GM21723 (cell line): Measurements from ENCODE around the gene PLA2G2E.

Experiments
- ATAC-seq: cut with Tn5 transposase; IDR thresholded peaks from one replicate; pipeline ENCODE4 v1.9.1; 2021; ENCODE audit warnings: mild to moderate bottlenecking, moderate library complexity; ENCODE audit not compliant: unreplicated experiment

Gene PLA2G2E

GRCh38 chr1:19923137-19923952 is at the start of gene PLA2G2E:
PLA2G2E (minus strand) TSS chr1:19923617; CDS start chr1:19923559, 58 bp downstream.
- no peak for ATAC-seq

- ATAC-seq: no peak
Observed at GRCh38 chr1:19971664-19972063, 48.2 kb upstream of the PLA2G2E start.

- ATAC-seq: no peak
Observed at GRCh38 chr1:19969898-19970660, 46.7 kb upstream of the PLA2G2E start.

- no peak for ATAC-seq
Observed at GRCh38 chr1:19967808-19968207, 44.4 kb upstream of the PLA2G2E start.

DNA sequence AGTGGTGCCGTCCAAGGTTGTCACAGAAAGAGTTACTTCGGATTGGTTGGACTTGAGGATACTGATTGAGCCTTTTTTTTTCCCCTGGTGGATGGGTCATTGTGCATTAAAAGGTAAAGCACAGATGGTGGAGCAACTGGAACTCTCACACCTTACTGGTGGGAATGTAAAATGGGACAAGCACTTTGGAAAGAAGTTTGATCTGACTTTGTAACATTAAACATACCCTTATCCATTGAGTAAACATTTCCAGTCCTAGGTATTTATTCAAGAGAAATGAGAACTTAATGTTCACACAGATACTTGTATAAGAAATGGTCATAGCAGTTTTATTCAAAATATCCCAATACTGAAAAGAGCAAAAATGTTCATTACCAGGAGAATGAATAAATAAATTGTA is 41.1 kb upstream of the PLA2G2E start:
- no peak for ATAC-seq

GRCh38 chr1:19963636-19964035 is 40.2 kb upstream of the PLA2G2E start:
- no peak for ATAC-seq

- no peak for ATAC-seq
Observed at GRCh38 chr1:19960591-19960990, 37.2 kb upstream of the PLA2G2E start.

- no peak for ATAC-seq
Observed at GRCh38 chr1:19957779-19958178, 34.4 kb upstream of the PLA2G2E start.

- ATAC-seq: no peak
Observed at GRCh38 chr1:19955534-19956170, 32.2 kb upstream of the PLA2G2E start.

DNA sequence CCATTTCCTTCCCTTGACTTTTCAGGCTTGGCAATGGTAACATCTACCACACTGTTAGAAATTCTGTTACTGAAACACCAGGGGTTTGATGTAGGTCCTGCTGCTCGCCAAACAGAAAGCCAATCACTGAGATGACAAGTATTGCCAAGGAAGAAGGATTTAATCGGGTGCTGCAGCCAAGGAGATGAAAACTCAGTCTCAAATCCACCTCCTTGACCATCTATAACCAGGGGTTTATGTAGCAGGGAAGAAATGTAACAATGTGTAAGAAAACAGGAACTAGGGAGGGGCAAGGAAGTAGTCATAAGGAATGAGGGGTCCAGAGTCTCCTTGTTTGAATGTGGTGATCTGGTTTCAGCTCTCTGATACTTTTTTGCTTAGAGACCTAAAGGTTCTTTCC is 30.6 kb upstream of the PLA2G2E start:
- no peak for ATAC-seq

DNA sequence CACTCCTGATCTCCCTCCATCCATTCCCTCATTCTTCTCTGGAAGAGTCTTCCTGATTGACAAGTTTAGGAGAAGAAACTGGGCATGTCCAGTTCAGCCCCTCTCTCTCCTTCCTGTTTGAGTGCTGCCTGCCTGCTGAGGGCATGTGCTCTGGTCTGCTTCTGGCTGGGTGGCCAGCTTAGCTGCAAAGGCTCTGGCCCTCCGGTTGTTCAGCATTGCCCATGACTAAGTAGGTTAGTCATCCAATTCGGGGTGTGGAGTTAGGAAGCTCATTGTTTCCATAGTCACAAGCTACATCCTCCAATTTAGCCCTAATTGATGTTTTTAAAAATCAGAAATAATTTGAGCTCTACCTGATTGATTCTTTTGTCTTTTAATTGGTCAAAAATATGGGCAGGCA is 25.6 kb upstream of the PLA2G2E start:
- no peak for ATAC-seq

DNA sequence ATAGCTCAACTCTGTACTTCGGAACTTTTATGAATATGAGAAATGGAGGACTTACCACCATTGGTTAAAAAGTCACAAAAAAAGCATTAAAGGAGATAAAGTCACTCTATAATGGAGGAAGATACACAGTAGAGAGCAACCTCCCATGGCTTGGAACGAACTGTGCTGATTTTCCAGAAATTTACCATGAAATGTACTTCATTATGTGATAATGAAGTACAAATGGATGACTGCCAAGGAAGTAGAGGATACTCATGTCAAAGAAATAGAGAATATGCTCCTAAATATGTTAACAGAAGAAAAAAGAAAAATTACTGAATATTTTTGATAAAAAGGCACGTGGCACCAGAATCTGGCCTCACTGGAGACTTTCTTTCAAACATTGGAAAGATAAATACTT is 23.6 kb upstream of the PLA2G2E start:
- ATAC-seq: no peak

- ATAC-seq: no peak
Observed at GRCh38 chr1:19946331-19946751, 22.9 kb upstream of the PLA2G2E start.

DNA sequence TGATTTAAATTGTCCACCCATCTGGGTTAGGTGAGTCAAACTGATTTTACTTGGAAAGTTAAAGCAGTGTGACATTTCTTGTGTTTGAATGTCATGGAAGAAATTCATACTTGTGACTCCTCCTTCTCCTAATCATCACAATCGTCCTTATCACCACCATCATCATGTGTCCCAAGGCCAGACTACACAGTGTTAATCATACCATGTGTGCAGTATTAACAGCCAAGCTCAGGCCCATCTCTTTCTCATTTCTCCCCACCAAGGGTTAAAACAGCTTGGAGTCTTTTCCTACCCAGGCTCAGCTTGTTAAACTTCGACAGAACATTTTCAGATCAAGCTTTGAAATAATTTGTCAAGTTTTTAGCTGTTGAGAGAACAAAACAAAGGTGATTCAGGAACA is 22.5 kb upstream of the PLA2G2E start:
- ATAC-seq: no peak

GRCh38 chr1:19942657-19943056 is 19.2 kb upstream of the PLA2G2E start:
- no peak for ATAC-seq

GRCh38 chr1:19942088-19942487 is 18.7 kb upstream of the PLA2G2E start:
- ATAC-seq: no peak

GRCh38 chr1:19941206-19941568 is 17.8 kb upstream of the PLA2G2E start:
- no peak for ATAC-seq

DNA sequence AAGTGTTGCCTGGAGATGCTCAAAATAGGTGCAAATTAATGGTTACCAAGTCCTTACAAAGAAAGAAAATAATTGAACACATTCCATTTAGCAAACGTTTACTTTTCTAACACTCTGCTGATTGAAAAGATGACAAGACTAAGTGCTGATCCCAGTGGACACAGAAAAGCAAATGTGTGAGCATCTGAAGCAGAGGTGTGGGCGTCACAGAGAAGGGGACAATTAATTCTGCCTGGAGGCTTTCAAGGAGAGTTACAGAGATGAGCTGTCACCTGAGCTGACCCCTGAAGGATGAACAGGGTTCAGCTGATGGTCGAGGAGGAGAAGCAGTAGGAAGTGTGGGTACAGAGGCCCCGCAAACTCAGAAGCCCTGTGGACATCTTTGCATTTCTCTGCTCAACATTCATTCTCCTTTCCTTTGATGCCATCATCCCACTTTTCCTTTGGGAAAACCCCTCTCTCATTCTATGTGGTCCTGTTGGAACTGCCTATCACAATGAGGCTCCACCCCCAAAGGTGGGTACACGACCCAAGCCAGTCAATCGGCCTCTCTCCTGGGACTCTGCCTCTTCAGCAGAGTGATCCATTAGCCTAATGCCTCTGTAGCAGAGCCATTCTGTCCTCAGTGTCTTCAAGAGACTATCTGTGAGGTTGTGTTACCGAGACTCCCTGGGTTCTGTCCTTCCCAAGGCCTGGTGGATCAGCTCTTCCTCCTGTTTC is 17.2 kb upstream of the PLA2G2E start:
- ATAC-seq: no peak

DNA sequence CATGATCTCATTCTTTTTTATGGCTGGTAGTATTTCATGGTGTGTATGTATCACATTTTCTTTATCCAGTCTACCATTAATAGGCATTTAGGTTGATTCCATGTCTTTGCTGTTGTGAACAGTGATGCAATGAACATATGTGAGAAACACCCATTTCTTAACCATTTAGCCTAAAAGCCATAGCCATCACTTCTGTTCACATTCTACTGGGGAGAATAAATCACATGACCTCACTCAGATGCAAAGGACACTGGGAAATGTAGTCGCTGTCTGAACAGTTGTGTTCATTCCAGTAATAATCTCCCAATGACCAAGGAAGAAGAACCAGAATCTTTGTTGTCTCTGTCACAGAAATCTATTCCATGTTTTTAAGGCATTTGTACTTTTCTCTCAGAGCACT is 15.1 kb upstream of the PLA2G2E start:
- ATAC-seq: no peak

DNA sequence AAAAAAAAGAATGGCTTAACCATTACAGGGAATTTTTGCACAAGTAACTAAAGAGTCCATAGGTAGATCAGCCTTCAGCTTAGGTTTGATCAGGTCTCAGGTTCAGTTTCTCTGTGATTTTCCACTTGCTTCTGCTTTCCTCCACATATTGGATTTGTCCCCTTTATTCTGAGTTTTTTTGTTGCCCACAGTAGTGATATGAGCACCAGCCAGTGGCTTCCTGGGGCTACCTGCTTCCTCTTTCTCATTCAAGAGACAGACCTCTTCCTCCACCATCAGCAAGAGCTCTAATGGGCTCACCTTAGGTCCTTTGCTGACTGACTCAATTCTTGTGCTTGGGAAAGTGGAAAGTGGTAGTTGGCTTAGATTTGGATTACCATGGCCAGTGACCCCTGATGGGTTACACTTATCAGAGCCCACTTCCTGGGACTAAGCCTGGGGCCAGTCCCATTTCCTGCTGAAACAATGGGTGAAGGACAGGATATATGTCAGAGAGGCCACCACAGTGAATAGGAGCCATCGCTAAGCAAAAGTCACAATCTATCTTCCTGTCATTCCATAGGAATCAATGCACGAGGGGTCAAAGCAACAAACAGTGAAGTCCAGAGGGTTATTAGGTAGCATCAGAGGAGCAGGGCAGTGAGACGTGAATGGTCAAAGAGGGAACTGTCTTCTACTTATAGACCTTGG is 12.8 kb upstream of the PLA2G2E start:
- no peak for ATAC-seq

GRCh38 chr1:19934336-19934735 is 10.9 kb upstream of the PLA2G2E start:
- no peak for ATAC-seq
